Caco-2 (cell line): ENCODE results near the gene ALDH16A1. TPM values are rescaled to one million over a fixed set of nuclear protein-coding genes. Genes with fewer than 3 reads are reported as not detected.

Experiments
- BruUV-seq: library from RNA; stranded (reverse); fragments of 400-500 nt; replicated peaks from 2 replicates; lab custom pipeline; 2021; lab: Mats Ljungman, UMichigan
- CTCF ChIA-PET: fragments of 300-600 bp; sonication (Branson Sonifier 250); formaldehyde crosslinking; loops from one replicate; lab custom pipeline; 2022; ENCODE audit warnings: antibody characterized with exemption; lab: Charles Lee
- POLR2A ChIA-PET: fragments of 300-600 bp; sonication (Branson Sonifier 250); formaldehyde crosslinking; loops from one replicate; lab custom pipeline; 2022; ENCODE audit warnings: antibody characterized with exemption; lab: Charles Lee
- DNase-seq, 2 experiments: peaks; one replicate each; pipeline versions ENCODE4 v3.0.0 to v3.0.0-alpha.2; 2020 to 2022
- H3K27me3 ChIP-seq: replicated peaks from 2 replicates; pipeline ENCODE4 v1.6.0; 2011; ENCODE audit warnings: low read length; ENCODE audit not compliant: control insufficient read depth, insufficient read depth
- H3K36me3 ChIP-seq: 2 replicates; pipeline ENCODE4 v1.5.1; 2011; ENCODE audit warnings: low read length; ENCODE audit not compliant: control insufficient read depth, insufficient read depth
- H3K4me1 ChIP-seq: fragments of 250-450 bp; sonication (Bioruptor Pico); 2 replicates; pipeline ENCODE4 v1.5.1; 2020; ENCODE audit warnings: mild to moderate bottlenecking
- H3K4me3 ChIP-seq: 2 replicates; pipeline ENCODE4 v1.5.1; 2011; ENCODE audit warnings: low read depth, mild to moderate bottlenecking, control low read depth, low read length
- H3K9me3 ChIP-seq: fragments of 250-450 bp; sonication (Bioruptor Pico); 2 replicates; pipeline ENCODE4 v1.5.1; 2020; ENCODE audit warnings: mild to moderate bottlenecking, moderate library complexity
- H3K27ac Mint-ChIP-seq: one replicate; pipeline ENCODE4 v1.8.0; 2022; ENCODE audit warnings: mixed read lengths; ENCODE audit not compliant: unreplicated experiment
- H3K27me3 Mint-ChIP-seq: one replicate; pipeline ENCODE4 v1.8.0; 2022; ENCODE audit warnings: mixed read lengths; ENCODE audit not compliant: insufficient read depth, unreplicated experiment
- H3K36me3 Mint-ChIP-seq: one replicate; pipeline ENCODE4 v1.8.0; 2022; ENCODE audit warnings: mild to moderate bottlenecking, mixed read lengths; ENCODE audit not compliant: insufficient read depth, unreplicated experiment
- H3K4me1 Mint-ChIP-seq: one replicate; pipeline ENCODE4 v1.8.0; 2022; ENCODE audit warnings: low read depth, mixed read lengths; ENCODE audit not compliant: unreplicated experiment
- H3K4me3 Mint-ChIP-seq: one replicate; pipeline ENCODE4 v1.8.0; 2022; ENCODE audit warnings: mild to moderate bottlenecking, moderate library complexity, mixed read lengths; ENCODE audit not compliant: unreplicated experiment
- H3K9me3 Mint-ChIP-seq: one replicate; pipeline ENCODE4 v1.8.0; 2022; ENCODE audit warnings: mixed read lengths; ENCODE audit not compliant: unreplicated experiment
- CTCF ChIP-seq, 2 experiments: fragments of 200-600 bp in 1 of 2; IDR thresholded peaks; 1 replicate in 1 of 2; 2 replicates in 1 of 2; pipeline versions ENCODE4 v1.5.1 to v1.8.0; 2011 to 2022; ENCODE audit warnings: antibody characterized with exemption in 1 of 2, control low read depth in 1 of 2, inconsistent platforms in 1 of 2, low read depth in 1 of 2, low read length in 1 of 2, mild to moderate bottlenecking in 1 of 2, moderate library complexity in 1 of 2; ENCODE audit not compliant: insufficient read depth in 1 of 2, severe bottlenecking in 1 of 2, unreplicated experiment in 1 of 2
- intact Hi-C: fragments of 100-400 bp; cut with micrococcal nuclease; formaldehyde crosslinking; loops from one replicate; pipeline ENCODE4 v1.10.0; 2022; ENCODE audit not compliant: unreplicated experiment
- total RNA-seq: library from RNA; stranded (reverse); gene quantifications from 2 replicates; pipeline ENCODE4 v1.2.3, GENCODE V29; 2022

ALDH16A1 gene
- total RNA-seq, 1 experiment from 2014 or later: 45.0 TPM

GRCh38 chr19:49474542-49474924, 21.5 kb downstream of the ALDH16A1 start:
- H3K36me3 ChIP-seq: no peaks in the 10 kb centered on the region
- Mint-ChIP-seq H3K4me3 (peak overlapping the region; percentile 72), H3K4me1 (peaks cover 10% of the 10 kb centered on the region), H3K36me3 (peaks cover 26% of the 10 kb centered on the region), H3K9me3 (no peaks in the 10 kb centered on the region), H3K27ac (no peak overlapping the region), H3K27me3 (peaks cover 3% of the 10 kb centered on the region)
- H3K4me1 ChIP-seq: no peaks in the 10 kb centered on the region; the same call in 1 of the 2 replicates
- peak overlapping the region; percentile 51 for H3K4me3 ChIP-seq
- no peaks in the 10 kb centered on the region for H3K9me3 ChIP-seq
- no peak for DNase-seq
- POLR2A ChIA-PET: no interaction called here
- H3K27me3 ChIP-seq: no peaks in the 10 kb centered on the region
- intact Hi-C loops: no loop called here
- CTCF ChIA-PET: interaction anchor here (1.3 kb wide), 1 partner anchor 72 kb away, joined by 3 read pairs; no protein-coding TSS in a partner anchor
- no TSS peak for BruUV-seq
- no peak for TF ChIP-seq CTCF (IDR thresholded peaks at IDR 0.05; ENCODE audit: insufficient read depth in 1 of 2, low read depth in 1 of 2, low read length in 1 of 2, severe bottlenecking in 1 of 2, unreplicated experiment in 1 of 2)

GRCh38 chr19:49475191-49475917, 22.3 kb downstream of the ALDH16A1 start:
- Histone ChIP-seq H3K9me3 (no peaks in the 10 kb centered on the region), H3K4me1 (no peaks in the 10 kb centered on the region; the same call in 1 of the 2 replicates), H3K4me3 (no peak overlapping the region), H3K36me3 (no peaks in the 10 kb centered on the region), H3K27me3 (no peaks in the 10 kb centered on the region)
- DNase-seq: no peak
- no peak overlapping the region for H3K27ac Mint-ChIP-seq
- CTCF ChIA-PET: interaction anchor here (0.8 to 1.6 kb wide), 6 partner anchors 20 to 482 kb away, joined by 3 to 9 read pairs (median 6); partner anchors contain the start of genes ALDH16A1, GYS1, PIH1D1 and RPS11
- H3K27me3 Mint-ChIP-seq: peaks cover 3% of the 10 kb centered on the region
- peaks cover 10% of the 10 kb centered on the region for H3K4me1 Mint-ChIP-seq
- no TSS peak for BruUV-seq
- peaks cover 26% of the 10 kb centered on the region for H3K36me3 Mint-ChIP-seq
- POLR2A ChIA-PET: interaction anchor here (1.0 kb wide), 1 partner anchor 22 kb away, joined by 7 read pairs; the partner anchor contains the start of gene ALDH16A1
- H3K9me3 Mint-ChIP-seq: no peaks in the 10 kb centered on the region
- no peak overlapping the region for H3K4me3 Mint-ChIP-seq
- intact Hi-C loops: no loop called here
- TF ChIP-seq CTCF (IDR thresholded peaks at IDR 0.05; ENCODE audit: insufficient read depth in 1 of 2, low read depth in 1 of 2, low read length in 1 of 2, severe bottlenecking in 1 of 2, unreplicated experiment in 1 of 2): no peak

- TF ChIP-seq CTCF (IDR thresholded peaks at IDR 0.05; ENCODE audit: insufficient read depth in 1 of 2, low read depth in 1 of 2, low read length in 1 of 2, severe bottlenecking in 1 of 2, unreplicated experiment in 1 of 2): peak; percentile 45 to 72
- intact Hi-C loops: no loop called here
- Mint-ChIP-seq H3K27ac (no peak overlapping the region), H3K36me3 (peaks cover 26% of the 10 kb centered on the region), H3K4me1 (peaks cover 10% of the 10 kb centered on the region), H3K4me3 (no peak overlapping the region), H3K9me3 (no peaks in the 10 kb centered on the region), H3K27me3 (peaks cover 3% of the 10 kb centered on the region)
- BruUV-seq: no TSS peak
- Histone ChIP-seq H3K27me3 (no peaks in the 10 kb centered on the region), H3K36me3 (no peaks in the 10 kb centered on the region), H3K4me1 (no peaks in the 10 kb centered on the region; the same call in 1 of the 2 replicates), H3K9me3 (no peaks in the 10 kb centered on the region), H3K4me3 (no peak overlapping the region)
- DNase-seq: peak; percentile 70 to 76
- ChIA-PET POLR2A (interaction anchor here (1.0 kb wide), 1 partner anchor 23 kb away, joined by 7 read pairs; the partner anchor contains the start of gene ALDH16A1), CTCF (interaction anchor here (0.5 to 1.6 kb wide), 8 partner anchors 20 to 483 kb away, joined by 3 to 9 read pairs (median 6); partner anchors contain the start of genes ALDH16A1, GYS1, PIH1D1 and RPS11)
Measured at GRCh38 chr19:49475995-49476880, 23.2 kb downstream of the ALDH16A1 start.
